ENCODE measurements around the gene NFKBIB. TPM values are rescaled to one million over a fixed set of nuclear protein-coding genes. Genes with fewer than 3 reads are reported as not detected.
"Not testable (repeated sequence)": the region's sequence is repeated elsewhere in the genome, so short reads cannot be mapped to it uniquely, and the experiment has no call there.

NFKBIB gene
- polyA plus RNA-seq, 5 donors, result 4.7 to 10.1 (median 5.5) TPM

DNA sequence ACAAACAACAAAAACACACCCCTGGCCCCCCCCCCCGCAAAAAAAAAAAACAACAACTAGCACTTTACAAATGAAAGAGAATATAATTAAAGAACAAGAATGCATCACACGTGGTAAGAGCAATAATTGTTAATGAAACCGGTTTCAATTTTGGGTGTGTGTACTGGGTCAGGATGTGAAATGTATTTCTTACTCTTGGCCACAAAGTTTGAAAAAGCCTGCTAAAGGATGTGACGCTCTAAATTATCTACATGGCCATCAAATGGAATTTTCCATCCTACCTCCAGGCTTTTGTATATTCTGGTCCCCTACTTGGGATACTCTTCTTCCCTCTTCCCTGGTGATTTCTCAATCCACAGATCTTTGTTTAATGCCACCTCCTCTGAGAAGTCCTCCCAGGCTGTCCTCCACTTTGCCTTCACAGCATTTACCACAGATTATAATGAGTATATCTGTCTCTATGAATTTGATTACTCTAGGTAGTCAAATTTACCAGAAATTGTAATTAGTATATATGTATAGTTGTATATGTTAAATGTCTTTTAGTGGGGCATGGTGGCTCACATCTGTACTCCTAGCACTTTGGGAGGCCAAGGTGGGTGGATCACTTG is 28.7 kb downstream of the NFKBIB start:
- no peak for DNase-seq

DNA sequence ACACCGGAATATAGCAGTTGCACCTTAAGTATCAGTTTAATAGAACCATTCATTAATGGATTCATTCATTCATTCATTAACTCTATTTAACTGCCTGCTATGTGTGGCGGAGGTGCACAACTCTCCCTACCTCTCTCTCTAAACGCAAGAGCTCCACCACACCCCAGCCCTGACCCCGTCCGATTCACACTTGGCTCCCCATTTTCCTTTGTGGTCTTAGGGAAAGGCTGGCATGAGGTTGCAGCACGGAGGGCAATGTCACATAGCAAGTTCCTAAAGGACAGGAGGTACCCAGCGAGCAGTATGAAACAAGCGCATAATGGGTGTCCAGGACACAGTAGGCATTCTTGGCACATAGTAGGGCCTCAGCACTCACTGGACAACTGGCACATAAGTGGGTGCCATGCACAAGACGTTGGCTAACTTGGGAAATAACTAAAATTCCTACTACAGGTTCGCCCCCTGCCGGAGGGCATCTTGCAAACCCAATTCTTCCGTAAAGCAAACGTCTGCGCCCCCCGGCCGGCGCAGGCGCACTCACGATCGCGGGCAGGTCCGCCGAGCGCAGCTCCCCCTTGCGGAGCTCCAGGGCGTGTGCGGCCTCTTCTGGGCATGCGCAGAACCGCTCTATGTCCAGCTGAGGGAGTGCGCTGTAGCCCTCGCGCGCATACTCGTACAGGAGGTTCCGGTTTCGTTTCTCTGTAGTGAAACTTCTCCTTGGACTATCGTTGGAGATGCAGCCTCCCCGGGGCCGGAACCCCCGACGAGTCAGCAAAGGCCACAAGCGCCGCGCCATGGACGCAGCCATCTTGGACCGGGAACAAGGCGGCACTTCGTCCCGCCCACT is 30.4 kb downstream of the NFKBIB start, which contains the start of gene SARS2:
SARS2 (minus strand) TSS at position 835 of the 847 bp plus-strand sequence; CDS start at position 808, 27 bp downstream.
- peak in 1 of 2 donors; percentile 95 for DNase-seq

DNA sequence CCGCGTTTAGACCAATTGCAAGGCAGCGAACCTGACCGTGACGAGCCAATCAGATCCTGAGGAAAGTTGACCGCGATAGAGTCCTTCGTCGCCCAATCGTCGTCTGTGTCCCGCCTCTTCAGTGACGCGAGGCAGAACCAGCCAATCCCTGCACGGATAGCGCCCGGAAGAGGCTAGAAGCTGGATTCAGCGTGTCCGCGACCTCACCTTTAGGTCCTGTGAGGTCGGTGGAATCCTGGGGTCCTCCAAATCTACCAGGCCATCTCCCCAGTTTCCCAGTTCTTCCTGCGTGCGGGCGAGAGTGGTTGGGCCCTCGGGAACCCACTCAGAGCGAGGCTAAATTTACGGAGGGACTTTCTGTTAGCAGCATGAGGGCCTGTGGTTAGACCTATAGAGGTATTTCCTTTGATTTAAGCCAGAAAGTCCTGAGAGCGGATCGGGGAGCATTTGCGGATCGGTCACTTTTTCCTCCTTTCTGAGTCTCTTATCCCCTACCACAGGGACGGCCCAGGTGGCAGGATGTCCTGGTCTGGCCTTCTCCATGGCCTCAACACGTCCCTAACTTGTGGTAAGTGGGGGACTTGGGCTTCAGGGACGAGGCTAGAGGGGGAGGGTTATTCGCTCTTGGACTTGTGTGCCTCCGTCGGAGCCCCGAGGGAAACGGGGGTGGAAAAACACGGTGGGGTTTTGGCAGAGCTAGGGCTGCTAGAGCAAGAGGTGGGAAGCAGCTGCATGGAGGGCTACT is 31.2 kb downstream of the NFKBIB start, which contains the start of gene MRPS12:
MRPS12 (plus strand) TSS at position 169 of the 745 bp plus-strand sequence; CDS start at position 520, 351 bp downstream.
- DNase-seq, result peak; percentile 98 to 99

DNA sequence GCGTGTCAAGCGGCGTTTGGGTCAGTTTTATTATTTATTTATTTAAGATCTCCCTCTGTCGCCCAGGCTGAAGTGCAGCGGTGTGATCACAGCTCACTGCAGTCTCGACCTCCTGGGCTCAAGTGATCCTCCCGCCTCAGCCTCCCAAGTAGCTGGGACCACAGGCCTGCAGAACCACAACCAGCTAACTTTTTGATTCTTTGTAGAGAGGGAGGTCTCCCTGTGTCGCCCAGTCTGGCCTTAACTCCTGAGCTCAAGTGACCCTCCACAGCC is 31.7 kb downstream of the NFKBIB start:
- DNase-seq, result no peak

DNA sequence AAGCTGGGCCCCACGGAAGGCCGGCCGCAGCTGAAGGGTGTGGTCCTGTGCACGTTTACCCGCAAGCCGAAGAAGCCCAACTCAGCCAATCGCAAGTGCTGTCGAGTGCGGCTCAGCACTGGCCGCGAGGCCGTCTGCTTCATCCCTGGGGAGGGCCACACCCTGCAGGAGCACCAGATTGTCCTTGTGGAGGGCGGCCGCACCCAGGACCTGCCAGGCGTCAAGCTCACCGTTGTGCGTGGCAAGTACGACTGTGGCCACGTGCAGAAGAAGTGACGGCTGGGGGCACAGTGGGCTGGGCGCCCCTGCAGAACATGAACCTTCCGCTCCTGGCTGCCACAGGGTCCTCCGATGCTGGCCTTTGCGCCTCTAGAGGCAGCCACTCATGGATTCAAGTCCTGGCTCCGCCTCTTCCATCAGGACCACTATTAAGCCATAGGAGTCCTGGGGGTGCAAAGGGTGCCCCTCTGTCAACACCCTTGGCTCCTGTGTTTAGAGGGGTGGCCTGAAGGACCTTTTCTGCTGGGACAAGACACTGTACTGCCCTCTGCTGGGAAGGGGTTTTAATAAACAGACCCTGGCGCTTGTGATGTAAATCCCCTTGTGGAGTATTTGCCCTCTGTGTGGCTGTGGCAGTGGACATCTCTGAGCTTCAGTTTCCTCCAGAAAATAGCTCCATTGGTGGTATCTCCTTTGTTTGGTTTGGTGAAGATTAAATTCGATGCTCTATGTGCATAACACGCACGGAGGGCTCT is 32.8 kb downstream of the NFKBIB start:
- DNase-seq, result no peak

GRCh38 chr19:38933544-38933943 is 33.8 kb downstream of the NFKBIB start:
- DNase-seq, result no peak

DNA sequence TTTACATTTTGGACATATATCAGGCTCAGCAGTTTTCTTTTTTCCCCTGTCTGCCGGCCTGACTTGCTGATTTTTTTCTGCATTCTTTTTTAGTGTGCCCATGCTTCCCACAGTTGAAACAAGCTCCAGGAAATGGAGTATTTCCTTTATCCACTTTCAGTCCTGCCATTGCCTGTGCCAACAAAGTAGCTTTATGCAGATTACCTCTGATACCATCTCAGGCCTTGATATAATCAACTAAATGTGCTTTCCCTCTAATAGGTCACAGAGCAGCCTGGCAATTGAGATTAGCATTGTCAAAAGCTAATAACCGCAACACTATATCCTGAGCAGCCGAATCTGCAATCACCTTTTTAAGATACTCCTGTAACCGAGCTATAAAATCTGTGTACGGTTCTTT is 40.2 kb downstream of the NFKBIB start:
- DNase-seq, result no peak

DNA sequence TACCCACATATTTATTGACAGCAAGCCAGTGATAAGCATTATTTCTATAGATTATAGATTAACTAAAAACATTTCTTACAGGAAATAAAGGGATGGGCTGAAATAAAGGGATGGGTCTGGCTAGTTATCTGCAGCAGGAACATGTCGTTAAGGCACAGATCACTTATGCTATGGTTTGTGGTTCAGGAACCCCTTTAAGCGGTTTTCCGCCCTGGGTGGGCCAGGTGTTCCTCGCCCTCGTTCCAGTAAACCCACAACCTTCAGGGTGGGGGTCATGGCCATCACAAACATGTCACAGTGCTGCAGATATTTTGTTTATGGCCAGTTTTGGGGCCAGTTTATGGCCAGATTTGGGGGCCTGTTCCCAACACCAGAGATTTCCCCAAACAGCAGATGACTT is 41.7 kb downstream of the NFKBIB start:
- DNase-seq, result not testable (repeated sequence)

DNA sequence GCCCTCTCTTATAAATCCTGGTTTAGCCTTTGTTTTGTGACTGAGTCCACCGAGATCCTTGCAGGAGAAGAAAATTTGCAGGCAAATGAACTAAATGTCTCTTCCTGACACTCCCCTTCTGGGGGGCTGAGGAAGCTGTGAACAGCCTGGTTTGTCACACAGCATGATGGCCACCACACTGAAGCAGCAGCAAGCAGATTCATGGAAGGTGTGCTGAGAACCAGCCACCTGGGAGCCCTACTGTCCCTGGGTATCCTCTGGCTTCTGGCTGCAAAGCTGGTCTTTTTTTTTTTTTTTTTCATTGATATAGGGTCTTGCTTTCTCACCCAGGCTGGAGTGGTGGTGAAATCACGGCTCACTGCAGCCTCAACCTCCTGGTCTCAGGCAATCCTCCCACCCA is 42.2 kb downstream of the NFKBIB start:
- DNase-seq, result no peak

- no peak for DNase-seq
Measured at GRCh38 chr19:38942471-38943181, 42.9 kb downstream of the NFKBIB start.

- no peak for DNase-seq
Measured at GRCh38 chr19:38944981-38945506, 45.3 kb downstream of the NFKBIB start.

GRCh38 chr19:38945562-38946228 is 45.9 kb downstream of the NFKBIB start:
- no peak for DNase-seq

- DNase-seq, result no peak
Measured at GRCh38 chr19:38946229-38947010, 46.7 kb downstream of the NFKBIB start.

DNA sequence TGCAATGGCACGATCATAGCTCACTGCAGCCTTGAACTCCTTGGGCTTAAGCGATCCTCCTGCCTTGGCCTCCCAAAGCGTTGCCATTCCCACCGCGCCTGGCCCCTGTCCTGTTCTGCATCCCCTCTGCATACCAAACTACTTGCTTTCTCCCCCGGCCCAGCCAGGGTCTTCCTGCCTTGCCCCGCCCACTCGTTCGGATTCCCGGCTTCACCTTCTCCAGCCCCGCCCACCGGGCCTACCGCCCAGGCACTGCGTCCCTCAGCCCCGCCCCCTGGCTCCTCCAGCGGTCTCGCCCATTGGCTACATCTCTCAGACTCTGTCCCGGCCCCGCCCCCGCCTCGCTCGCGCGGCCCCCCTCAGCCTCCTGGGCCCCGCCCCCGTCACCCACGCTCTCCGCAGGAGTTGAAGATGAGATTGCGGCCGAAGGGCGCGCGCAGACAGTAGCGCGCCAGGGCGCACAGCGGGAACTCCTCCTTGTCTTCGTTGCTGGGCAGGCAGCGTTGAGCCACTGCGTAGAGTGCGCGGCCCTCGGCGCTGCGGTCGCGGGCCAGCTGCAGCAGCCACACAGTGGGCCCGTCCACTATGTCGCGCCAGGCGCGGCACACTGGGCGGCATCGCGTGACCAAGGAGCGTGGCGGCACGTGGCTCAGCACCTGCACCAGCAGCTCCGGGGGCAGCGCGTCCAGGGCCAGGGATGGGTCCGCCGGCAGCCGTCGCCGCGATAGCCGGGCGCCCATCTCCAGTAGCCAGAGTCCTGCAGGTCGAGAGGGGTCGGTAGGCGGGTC is 50.0 kb downstream of the NFKBIB start:
- peak; percentile 58 to 66 for DNase-seq

- no peak for DNase-seq
Measured at GRCh38 chr19:38951187-38951586, 51.4 kb downstream of the NFKBIB start.

GRCh38 chr19:38952395-38953165 is 52.8 kb downstream of the NFKBIB start:
- DNase-seq, result no peak

- no peak for DNase-seq
Measured at GRCh38 chr19:38953677-38954076, 53.9 kb downstream of the NFKBIB start.

- no peak for DNase-seq
Measured at GRCh38 chr19:38956264-38956663, 56.5 kb downstream of the NFKBIB start.
